ENCODE results near the gene MAN2A1.

The MAN2A1 gene

DNA sequence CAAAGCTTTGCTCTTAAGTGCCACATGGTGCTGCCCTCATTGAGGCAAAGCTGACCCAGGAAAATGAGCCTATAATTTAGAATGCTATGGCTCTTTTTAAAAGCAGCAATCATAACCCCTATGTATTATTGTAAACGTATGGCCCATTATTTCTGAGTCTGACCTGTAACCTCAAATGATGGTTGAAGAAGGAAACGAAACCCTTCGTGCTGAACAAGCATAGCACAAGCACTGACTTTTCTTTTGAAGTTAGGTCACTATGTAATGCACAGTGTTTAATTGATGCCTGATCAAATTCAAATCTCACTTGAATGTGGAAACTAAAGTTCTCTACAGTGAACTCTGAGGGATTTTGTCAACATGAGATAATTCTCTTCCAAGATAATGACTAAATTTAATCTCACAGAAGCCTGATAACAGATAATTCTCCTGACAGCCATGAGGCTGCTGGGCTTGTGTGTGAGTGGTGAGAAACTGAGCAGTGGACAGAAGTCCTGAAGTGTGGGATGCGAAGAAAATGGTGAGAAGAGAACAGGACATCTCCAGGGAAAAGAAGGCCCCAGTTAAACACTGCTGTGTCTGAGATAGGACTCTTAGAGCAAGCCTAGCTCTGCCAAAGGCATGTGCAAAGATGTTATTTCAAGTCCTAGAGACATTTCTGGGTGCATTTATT is 226.9 kb downstream of the MAN2A1 start:
- DNase-seq, result no peak

All from hematopoietic multipotent progenitor cell treated with erythropoietin and hydrocortisone succinate and interleukin-3 and kit ligand, for 6 days (in vitro differentiated cells).